Uterus (tissue), 4 donors: ENCODE measurements around the gene MYH14. TPM values are rescaled to one million over a fixed set of nuclear protein-coding genes. Genes with fewer than 3 reads are reported as not detected.

Experiments
- DNase-seq, 2 donors: peaks; one replicate each; pipeline ENCODE4 v3.0.0-alpha.2; 2019 to 2020
- H3K27ac ChIP-seq, 2 donors: fragments of 200-600 bp; sonication (generic); 1 replicate in 1 of 2; 2 replicates in 1 of 2; pipeline ENCODE4 v1.5.1; 2016 to 2018
- H3K27me3 ChIP-seq, 2 donors: fragments of 200-600 bp; sonication (generic); one replicate each; pipeline ENCODE4 v1.5.1; 2018 to 2019; ENCODE audit warnings: control low read depth in 1 of 2
- H3K36me3 ChIP-seq, 2 donors: fragments of 200-600 bp; sonication (generic); one replicate each; pipeline ENCODE4 v1.5.1; 2019; ENCODE audit warnings: control low read depth in 1 of 2
- H3K4me1 ChIP-seq, 2 donors: fragments of 200-600 bp; sonication (generic); one replicate each; pipeline ENCODE4 v1.5.1; 2018 to 2019; ENCODE audit warnings: control low read depth in 1 of 2
- H3K4me3 ChIP-seq, 2 donors: fragments of 200-600 bp; sonication (generic); 1 replicate in 1 of 2; 2 replicates in 1 of 2; pipeline ENCODE4 v1.5.1; 2018 to 2019; ENCODE audit warnings: mild to moderate bottlenecking in 1 of 2
- H3K9me3 ChIP-seq, 2 donors: fragments of 200-600 bp; sonication (generic); one replicate each; pipeline ENCODE4 v1.5.1; 2019; ENCODE audit warnings: control low read depth in 1 of 2
- POLR2A ChIP-seq, 2 donors: fragments of 450-650 bp; IDR thresholded peaks; one replicate each; pipeline ENCODE4 v1.6.1; 2016; ENCODE audit warnings: antibody characterized with exemption in 2 of 2, mild to moderate bottlenecking in 1 of 2, moderate library complexity in 1 of 2
- intact Hi-C: fragments of 100-400 bp; cut with DNase I; formaldehyde crosslinking; loops from one replicate; pipeline ENCODE4 v1.15.1; 2023; ENCODE audit warnings: low total_unique reads
- total RNA-seq, 4 donors: library from RNA; depleted of rRNA in 3 of 4; stranded (reverse); fragments of >200 nt in 3 of 4; gene quantifications; one replicate each; pipeline versions ENCODE4 v1.1.0 to v1.2.4, GENCODE V29; 2014 to 2023
- TF ChIP-seq, protein P1 (sequence below), 4 experiments: fragments of 200-600 bp in 2 of 4; fragments of 450-650 bp in 2 of 4; sonication (generic) in 2 of 4; IDR thresholded peaks; one replicate each; pipeline ENCODE4 v1.5.1; 2016 to 2019; ENCODE audit warnings: antibody characterized with exemption in 4 of 4, mild to moderate bottlenecking in 2 of 4, moderate library complexity in 1 of 4
- donor health status: DM: yes; HTN: yes; CAD: no.

MYH14 gene
- total RNA-seq, 4 donors from 2014 or later = 0.77 to 22.1 (median 1.4) TPM

DNA sequence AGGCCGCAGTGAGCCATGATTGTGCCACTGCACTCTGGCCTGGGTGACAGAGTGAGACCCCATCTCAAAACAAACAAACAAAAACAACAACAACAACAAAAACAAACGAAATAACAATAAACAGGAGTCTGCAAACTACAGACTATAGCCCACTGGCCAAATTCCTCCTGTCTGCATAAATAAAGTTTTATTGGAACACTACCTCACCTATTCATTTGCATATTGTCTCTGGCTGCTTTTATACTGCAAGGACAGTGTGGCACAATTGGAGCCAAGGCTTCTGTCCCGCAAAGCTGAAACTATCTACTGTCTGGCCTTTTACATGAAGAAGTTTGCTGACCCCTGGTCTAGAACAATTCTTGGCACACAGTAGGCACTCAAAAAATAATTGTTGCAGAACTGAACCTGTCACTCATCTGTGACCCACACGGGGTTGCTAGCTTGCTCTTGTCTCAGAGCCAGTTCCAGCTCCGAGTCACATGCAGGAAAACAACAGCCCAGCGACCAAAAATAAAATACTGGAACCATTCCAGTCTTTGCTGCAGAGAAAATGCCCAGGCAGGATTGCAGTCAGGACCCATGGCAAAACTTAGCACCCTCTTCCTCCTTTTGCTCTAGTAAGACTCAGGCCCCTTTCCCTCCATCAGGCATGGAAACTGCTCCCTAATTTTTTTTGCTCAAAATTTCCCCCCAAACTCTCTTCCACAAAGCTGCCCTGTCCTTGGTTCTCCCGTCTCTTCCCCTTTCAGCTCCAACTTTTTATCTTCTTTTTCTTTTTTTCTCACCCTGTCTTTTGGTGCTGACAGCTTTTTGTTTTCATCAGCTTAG is 4.8 kb upstream of the MYH14 start:
- Histone ChIP-seq H3K9me3 (no peaks in the 10 kb centered on the region), H3K27ac (no peak overlapping the region), H3K36me3 (no peaks in the 10 kb centered on the region), H3K4me3 (no peak overlapping the region), H3K27me3 (peaks cover 3 to 6% of the 10 kb centered on the region in 2 donors), H3K4me1 (peaks cover 0 to 6% of the 10 kb centered on the region in 2 donors)
- no peak for DNase-seq
- intact Hi-C loops = no loop called here
- TF ChIP-seq, protein P1, sequence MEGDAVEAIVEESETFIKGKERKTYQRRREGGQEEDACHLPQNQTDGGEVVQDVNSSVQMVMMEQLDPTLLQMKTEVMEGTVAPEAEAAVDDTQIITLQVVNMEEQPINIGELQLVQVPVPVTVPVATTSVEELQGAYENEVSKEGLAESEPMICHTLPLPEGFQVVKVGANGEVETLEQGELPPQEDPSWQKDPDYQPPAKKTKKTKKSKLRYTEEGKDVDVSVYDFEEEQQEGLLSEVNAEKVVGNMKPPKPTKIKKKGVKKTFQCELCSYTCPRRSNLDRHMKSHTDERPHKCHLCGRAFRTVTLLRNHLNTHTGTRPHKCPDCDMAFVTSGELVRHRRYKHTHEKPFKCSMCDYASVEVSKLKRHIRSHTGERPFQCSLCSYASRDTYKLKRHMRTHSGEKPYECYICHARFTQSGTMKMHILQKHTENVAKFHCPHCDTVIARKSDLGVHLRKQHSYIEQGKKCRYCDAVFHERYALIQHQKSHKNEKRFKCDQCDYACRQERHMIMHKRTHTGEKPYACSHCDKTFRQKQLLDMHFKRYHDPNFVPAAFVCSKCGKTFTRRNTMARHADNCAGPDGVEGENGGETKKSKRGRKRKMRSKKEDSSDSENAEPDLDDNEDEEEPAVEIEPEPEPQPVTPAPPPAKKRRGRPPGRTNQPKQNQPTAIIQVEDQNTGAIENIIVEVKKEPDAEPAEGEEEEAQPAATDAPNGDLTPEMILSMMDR (IDR thresholded peaks at IDR 0.05) = no peak
- TF ChIP-seq POLR2A (IDR thresholded peaks at IDR 0.05) = no peak

DNA sequence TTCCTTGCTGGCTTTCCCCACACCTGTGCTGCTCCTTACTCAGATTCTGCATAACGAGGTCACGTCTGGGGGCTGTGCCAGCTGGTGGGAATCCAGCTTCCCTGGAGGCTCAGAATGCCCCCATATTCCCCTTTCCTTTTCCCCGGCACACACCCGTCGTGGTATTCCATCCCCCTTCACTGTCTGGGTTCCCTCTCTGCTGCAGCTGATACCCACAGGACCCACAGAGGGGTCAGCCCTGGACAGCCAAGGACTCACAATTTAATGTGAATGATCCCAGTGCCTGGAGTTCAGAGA is 4.2 kb upstream of the MYH14 start:
- no peak overlapping the region for H3K27ac ChIP-seq
- no peaks in the 10 kb centered on the region for H3K36me3 ChIP-seq
- TF ChIP-seq, protein P1 (IDR thresholded peaks at IDR 0.05) = no peak
- TF ChIP-seq POLR2A (IDR thresholded peaks at IDR 0.05) = no peak
- H3K4me1 ChIP-seq = peaks cover 0 to 7% of the 10 kb centered on the region in 2 donors
- intact Hi-C loops = no loop called here
- H3K27me3 ChIP-seq = peaks cover 8 to 10% of the 10 kb centered on the region in 2 donors
- H3K4me3 ChIP-seq = no peak overlapping the region
- H3K9me3 ChIP-seq = no peaks in the 10 kb centered on the region
- DNase-seq = no peak

DNA sequence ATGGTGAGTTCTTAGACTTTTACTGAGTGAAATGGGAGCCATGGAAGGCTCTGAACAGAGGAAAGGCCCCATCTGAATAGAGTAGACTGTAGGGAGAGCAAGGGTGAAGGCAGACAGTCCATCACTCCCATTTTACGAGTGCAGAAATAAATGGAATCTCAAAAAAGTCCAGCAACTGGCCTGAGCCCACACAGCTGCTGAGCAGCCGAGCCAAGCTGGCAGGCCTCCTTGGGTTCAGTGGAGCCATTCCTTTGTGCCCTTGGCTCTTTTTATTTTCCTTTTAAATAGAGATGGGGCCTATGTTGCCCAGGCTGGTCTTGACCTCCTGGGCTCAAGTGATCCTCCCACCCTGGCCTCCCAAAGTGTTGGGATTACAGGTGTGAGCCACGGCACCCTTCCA is 1.0 kb upstream of the MYH14 start:
- Histone ChIP-seq H3K27me3 (peaks cover 8 to 22% of the 10 kb centered on the region in 2 donors), H3K4me3 (no peak overlapping the region), H3K9me3 (no peaks in the 10 kb centered on the region), H3K4me1 (peaks cover 0 to 13% of the 10 kb centered on the region in 2 donors), H3K27ac (no peak overlapping the region), H3K36me3 (no peaks in the 10 kb centered on the region)
- TF ChIP-seq, protein P1 (IDR thresholded peaks at IDR 0.05) = no peak
- TF ChIP-seq POLR2A (IDR thresholded peaks at IDR 0.05) = no peak
- intact Hi-C loops = no loop called here
- no peak for DNase-seq

DNA sequence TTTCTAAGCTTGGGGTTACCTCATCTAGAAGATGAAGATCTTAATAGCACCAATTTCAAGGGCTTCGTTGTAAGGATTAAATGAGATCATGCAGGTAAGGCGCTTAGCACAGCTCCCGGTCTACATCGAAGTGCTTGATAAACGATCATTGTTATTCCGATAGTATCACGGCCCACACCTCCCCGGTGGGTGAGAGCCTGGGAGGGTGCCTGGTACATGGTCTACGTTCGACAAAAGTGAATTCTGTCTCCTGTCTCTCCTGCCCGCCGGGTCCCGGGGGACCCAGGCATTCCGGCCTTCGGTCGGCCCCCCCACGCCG is 501 bp upstream of the MYH14 start:
- peaks cover 0 to 13% of the 10 kb centered on the region in 2 donors for H3K4me1 ChIP-seq

DNA sequence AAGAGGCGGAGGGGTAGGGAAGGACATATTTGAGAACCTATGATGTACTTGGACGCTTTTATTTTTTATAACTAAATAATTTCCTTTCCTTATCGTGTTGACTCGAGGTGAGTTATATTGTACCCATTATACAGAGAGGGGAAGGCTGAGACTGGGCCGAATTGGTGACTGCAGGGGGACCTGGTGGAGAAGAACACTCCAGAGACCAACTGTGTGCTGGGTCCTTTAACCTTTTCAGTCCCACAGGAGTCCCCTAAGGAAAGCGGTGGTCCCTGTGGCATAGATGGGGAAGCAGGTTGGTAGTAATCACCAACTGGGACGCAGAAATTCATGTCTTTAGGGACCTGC is 633 bp downstream of the MYH14 start:
- intact Hi-C loops = no loop called here
- H3K27ac ChIP-seq = no peak overlapping the region
- peaks cover 8 to 22% of the 10 kb centered on the region in 2 donors for H3K27me3 ChIP-seq

More for the DNA sequence above, 501 bp upstream of the MYH14 start:
- Histone ChIP-seq H3K9me3 (no peaks in the 10 kb centered on the region), H3K27me3 (peaks cover 8 to 22% of the 10 kb centered on the region in 2 donors), H3K4me3 (peak overlapping the region in 1 of 2 donors; percentile 13), H3K36me3 (no peaks in the 10 kb centered on the region), H3K27ac (no peak overlapping the region)
- intact Hi-C loops = no loop called here
- no peak for DNase-seq
- TF ChIP-seq, protein P1 (IDR thresholded peaks at IDR 0.05) = no peak
- no peak for TF ChIP-seq POLR2A (IDR thresholded peaks at IDR 0.05)

More for the DNA sequence above, 633 bp downstream of the MYH14 start:
- TF ChIP-seq POLR2A (IDR thresholded peaks at IDR 0.05) = no peak
- TF ChIP-seq, protein P1 (IDR thresholded peaks at IDR 0.05) = no peak
- no peak for DNase-seq
- H3K4me1 ChIP-seq = peaks cover 0 to 13% of the 10 kb centered on the region in 2 donors
- H3K36me3 ChIP-seq = no peaks in the 10 kb centered on the region
- H3K4me3 ChIP-seq = no peak overlapping the region
- H3K9me3 ChIP-seq = no peaks in the 10 kb centered on the region
